Measurements from ENCODE around the gene CACNG4. TPM values are rescaled to one million over a fixed set of nuclear protein-coding genes. Genes with fewer than 3 reads are reported as not detected.

Gene CACNG4
- polyA plus RNA-seq, 6 donors from 2014 or later = not detected

DNA sequence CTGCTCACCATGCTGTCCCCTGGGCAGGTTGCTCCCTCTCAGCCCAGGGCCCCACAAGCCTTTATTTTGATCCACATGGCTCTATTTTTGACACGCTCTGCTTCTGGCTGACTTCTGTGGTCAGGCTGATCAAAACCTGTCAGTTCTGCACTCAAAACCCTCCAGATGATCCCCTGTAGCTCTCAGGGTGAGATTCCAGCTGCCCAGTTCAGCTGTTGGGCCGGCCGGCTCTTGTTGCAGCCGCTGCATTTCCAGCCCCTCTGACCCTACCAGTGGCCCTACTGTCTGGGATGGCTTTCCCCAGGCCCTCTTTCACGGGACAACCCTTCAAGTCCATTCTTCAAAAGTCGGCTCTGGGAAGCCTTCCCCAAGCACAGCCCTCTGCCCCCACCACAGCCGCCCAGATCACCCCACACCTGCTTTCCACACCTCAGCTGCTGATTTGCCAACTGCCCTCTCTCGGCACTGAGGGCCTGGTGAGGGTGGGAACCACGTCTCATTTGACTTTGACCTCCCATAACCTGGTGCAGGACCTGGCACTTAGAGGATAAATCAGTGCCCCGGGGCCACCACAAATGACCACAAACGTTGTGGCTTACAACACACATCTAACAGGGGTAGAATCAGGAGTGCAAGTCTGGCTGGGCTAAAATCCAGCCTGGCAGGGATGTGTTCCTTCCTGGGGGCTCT lies 16.3 kb upstream of the CACNG4 start:
- peaks cover 25 to 63% (median 62%) of the 10 kb centered on the region in 3 donors for H3K27me3 Mint-ChIP-seq

DNA sequence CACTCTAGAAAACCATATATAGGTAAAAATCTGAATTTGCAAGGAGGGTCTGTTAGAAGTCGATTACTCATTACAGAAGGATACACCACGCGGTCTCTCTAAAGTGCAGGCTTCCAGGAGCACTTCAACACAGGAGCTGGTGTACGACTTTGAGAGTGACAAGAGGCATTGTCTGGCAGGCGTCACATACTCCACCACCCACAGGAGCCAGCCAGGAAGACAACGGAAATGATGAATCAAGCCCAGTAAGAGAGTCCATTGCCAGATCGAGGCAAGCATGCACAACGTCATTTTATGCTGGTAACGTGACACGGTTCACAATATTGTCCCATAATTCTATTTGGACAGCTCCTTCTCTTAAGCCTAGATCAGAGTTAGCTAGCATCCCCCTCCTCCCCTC lies 15.0 kb upstream of the CACNG4 start:
- no peak for DNase-seq
- no peak overlapping the region for H3K27ac Mint-ChIP-seq

More for the DNA sequence above, 16.3 kb upstream of the CACNG4 start:
- no peaks in the 10 kb centered on the region for H3K36me3 Mint-ChIP-seq
- peaks cover 0 to 4% (median 2%) of the 10 kb centered on the region in 7 donors for H3K9me3 Mint-ChIP-seq
- peaks cover 5 to 12% (median 8%) of the 10 kb centered on the region in 3 donors for H3K4me1 Mint-ChIP-seq
- DNase-seq = no peak
- no peak for ATAC-seq (ENCODE audit: low read depth in 2 of 2)
- H3K4me3 Mint-ChIP-seq = no peak overlapping the region
- no peak overlapping the region for H3K27ac Mint-ChIP-seq

DNA sequence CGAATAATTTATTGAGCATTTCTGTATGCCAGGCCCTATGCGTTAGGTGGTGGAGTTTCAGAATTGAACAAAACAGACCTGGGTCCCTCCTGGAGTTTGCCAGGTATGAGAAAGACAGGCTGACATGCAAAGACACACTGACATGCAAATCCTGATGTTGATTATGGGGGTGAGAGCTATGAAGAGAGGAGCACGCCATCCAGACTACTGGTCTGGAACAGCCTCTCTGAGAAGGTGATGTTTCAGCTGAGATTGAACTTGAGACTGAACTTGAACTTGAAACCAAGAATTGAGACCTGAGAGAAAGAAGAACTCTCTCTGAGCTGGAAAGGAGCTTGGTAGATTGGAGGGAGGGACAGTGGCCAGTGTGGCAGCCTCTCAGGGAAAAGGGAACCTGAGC lies 14.2 kb upstream of the CACNG4 start:
- H3K27ac Mint-ChIP-seq = no peak overlapping the region
- peaks cover 0 to 8% (median 7%) of the 10 kb centered on the region in 3 donors for H3K4me1 Mint-ChIP-seq
- H3K4me3 Mint-ChIP-seq = no peak overlapping the region
- H3K9me3 Mint-ChIP-seq = no peaks in the 10 kb centered on the region
- H3K36me3 Mint-ChIP-seq = no peaks in the 10 kb centered on the region
- DNase-seq (no peak), ATAC-seq (ENCODE audit: low read depth in 2 of 2) (no peak)
- H3K27me3 Mint-ChIP-seq = peaks cover 13 to 58% (median 50%) of the 10 kb centered on the region in 3 donors

More for the DNA sequence above, 15.0 kb upstream of the CACNG4 start:
- no peaks in the 10 kb centered on the region for H3K9me3 Mint-ChIP-seq
- H3K4me1 Mint-ChIP-seq = peaks cover 2 to 12% (median 8%) of the 10 kb centered on the region in 3 donors
- H3K4me3 Mint-ChIP-seq = no peak overlapping the region
- H3K27me3 Mint-ChIP-seq = peaks cover 14 to 57% (median 53%) of the 10 kb centered on the region in 3 donors
- no peaks in the 10 kb centered on the region for H3K36me3 Mint-ChIP-seq
- no peak for ATAC-seq (ENCODE audit: low read depth in 2 of 2)

DNA sequence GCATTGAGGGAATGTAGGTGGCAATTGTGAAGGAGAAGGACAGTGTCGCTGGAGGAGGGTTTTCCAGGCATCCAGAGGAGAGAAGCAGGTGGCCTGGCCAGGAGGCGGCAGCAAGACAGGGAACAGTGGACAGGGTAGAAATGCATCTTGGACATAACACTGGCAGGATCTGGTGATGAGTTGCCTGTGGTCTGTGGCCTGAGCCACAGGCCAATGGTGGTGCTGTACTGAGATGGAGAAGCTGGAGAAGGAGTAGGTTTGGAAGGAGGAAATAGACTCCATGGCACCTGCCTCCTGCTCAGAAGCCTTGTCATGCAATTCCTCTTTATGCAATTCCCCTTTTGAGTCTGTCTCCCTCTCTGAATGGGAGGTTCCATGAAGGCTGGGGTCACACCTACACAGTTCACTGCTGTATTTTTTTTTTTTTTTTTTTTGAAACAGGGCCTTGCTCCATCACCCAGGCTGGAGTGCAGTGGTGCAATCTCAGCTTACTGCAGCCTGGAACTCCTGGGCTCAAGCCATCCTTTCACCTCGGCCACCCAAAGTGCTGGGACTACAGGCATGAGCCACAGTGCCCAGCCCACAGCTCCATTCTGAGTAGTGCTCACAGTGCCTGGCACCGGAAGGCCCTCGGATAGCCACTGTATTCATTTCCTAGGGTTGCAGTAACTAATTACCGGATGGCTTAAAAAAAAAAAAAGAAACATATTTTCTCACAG lies 13.5 kb upstream of the CACNG4 start:
- Mint-ChIP-seq H3K4me1 (peaks cover 0 to 5% (median under 1%) of the 10 kb centered on the region in 3 donors), H3K27ac (no peak overlapping the region), H3K27me3 (peaks cover 6 to 55% (median 44%) of the 10 kb centered on the region in 3 donors), H3K36me3 (no peaks in the 10 kb centered on the region), H3K9me3 (no peaks in the 10 kb centered on the region), H3K4me3 (no peak overlapping the region)
- ATAC-seq (ENCODE audit: low read depth in 2 of 2) = no peak
- DNase-seq = no peak

DNA sequence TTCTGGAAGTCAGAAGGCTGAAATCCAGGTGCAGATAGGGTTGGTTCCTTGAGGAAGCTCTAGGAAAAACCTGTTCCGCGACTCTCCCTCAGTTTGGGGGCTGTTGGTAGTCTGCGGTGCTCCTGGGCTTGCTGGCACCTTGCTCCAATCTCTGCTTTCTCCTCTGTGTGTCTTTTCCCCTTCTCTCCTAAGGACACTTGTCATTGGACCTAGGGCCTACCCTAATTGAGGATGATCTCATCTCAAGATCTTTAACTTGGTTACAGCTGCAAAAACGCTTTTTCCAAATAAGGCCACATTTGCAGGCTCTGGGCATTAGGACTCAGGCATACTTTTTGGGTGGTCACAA lies 12.9 kb upstream of the CACNG4 start:
- no peak overlapping the region for H3K27ac Mint-ChIP-seq
- DNase-seq (no peak), ATAC-seq (ENCODE audit: low read depth in 2 of 2) (no peak)
- no peaks in the 10 kb centered on the region for H3K4me1 Mint-ChIP-seq
- H3K36me3 Mint-ChIP-seq = no peaks in the 10 kb centered on the region
- H3K27me3 Mint-ChIP-seq = peaks cover under 1 to 50% (median 38%) of the 10 kb centered on the region in 3 donors
- H3K4me3 Mint-ChIP-seq = no peak overlapping the region
- no peaks in the 10 kb centered on the region for H3K9me3 Mint-ChIP-seq

DNA sequence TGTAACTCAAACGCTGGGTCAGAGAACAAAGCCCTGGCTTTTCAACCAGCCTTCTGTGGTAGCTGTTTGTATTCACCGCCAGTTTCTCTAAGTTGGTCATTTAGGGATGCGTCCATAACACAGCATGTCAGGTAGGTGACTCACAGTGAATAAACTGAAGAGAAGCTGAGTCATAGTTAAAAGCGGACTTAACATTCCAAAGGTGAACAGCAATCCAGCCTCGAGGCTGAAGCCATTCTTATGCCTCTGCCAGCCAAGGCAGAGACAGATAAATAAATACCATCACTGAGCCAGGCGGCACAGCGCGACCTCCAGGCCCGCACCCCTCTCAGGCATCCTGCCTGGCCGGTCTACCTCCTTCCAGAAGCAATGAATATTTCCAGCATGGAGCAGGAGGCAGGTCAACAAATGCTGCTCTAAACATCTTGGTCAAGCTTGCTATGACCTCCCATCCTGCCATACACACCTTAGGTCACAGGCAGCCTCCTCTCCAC lies 12.4 kb upstream of the CACNG4 start:
- Mint-ChIP-seq H3K4me1 (no peaks in the 10 kb centered on the region), H3K9me3 (no peaks in the 10 kb centered on the region), H3K4me3 (no peak overlapping the region), H3K27ac (no peak overlapping the region), H3K27me3 (peaks cover 0 to 45% (median 33%) of the 10 kb centered on the region in 3 donors), H3K36me3 (no peaks in the 10 kb centered on the region)
- no peak for ATAC-seq (ENCODE audit: low read depth in 2 of 2)
- DNase-seq = no peak

DNA sequence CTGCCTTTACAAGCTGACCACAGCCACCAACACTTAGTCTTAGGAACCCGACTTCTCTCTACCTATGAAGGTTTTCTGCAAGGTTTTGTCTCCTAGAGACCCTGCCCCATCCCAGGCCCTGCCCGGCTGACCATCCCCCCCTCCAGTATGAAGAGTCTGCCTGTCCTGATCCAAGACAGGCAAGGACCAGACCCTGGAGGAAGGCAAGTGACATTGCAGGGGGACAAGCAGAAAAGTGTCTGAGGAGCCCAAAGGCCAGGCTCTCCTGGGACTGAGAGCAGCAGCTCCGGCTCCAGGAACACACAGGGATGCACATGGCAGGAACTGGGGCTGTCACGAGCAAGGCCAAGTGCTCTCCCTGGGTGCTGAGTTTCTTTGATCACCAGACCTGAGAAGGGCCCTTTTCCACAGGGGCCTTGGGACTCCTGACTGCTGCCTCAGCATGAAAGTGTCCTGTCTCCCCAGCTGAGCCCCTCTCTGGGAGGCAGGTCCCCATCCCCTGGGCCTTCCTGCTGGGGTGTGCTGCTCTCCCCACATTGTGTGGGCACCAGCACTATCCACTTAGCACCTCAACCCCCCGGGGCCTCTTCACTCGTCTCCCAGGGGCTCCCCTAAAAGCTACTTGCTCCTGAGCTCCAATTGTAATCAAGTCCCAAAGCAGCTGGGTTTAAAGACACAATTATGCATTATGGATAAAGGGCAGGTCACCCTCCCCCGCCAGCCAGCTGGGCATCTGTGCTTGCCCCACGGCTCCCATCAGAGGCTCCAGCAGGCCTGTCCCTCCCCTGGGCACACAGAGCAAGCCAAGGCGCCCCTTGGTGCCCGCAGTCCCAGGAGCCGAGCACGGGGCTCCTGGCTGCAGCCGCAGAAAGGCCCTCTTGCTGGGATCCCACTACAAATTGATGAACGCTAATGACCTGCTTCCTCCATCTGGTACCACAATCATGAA lies 11.6 kb upstream of the CACNG4 start:
- Mint-ChIP-seq H3K4me3 (no peak overlapping the region), H3K36me3 (no peaks in the 10 kb centered on the region), H3K27ac (no peak overlapping the region), H3K9me3 (no peaks in the 10 kb centered on the region), H3K27me3 (peaks cover 0 to 41% (median 31%) of the 10 kb centered on the region in 3 donors), H3K4me1 (no peaks in the 10 kb centered on the region)
- ATAC-seq (ENCODE audit: low read depth in 2 of 2) = no peak
- no peak for DNase-seq

DNA sequence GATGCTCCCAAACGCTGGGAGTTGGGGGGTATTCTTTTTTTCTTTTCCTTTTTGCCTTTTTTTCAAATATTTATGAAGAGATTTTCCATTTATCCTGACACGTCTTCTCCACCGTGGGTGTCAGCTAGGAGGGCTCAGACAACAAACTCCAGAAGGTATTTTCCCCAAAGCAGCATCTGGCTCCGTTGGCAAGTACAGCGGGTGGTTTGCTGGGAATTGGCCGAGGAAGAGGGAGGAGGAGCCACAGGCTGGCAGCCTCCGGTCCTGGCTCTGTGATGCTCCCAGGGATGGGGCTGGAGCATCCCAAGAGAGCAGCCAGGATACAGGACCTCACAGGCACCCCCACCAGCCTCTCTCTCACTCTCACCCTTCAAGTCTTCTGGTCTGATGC lies 10.9 kb upstream of the CACNG4 start:
- no peak overlapping the region for H3K4me3 Mint-ChIP-seq
- no peaks in the 10 kb centered on the region for H3K36me3 Mint-ChIP-seq
- H3K4me1 Mint-ChIP-seq = no peaks in the 10 kb centered on the region
- H3K9me3 Mint-ChIP-seq = no peaks in the 10 kb centered on the region
- H3K27me3 Mint-ChIP-seq = peaks cover 0 to 34% (median 27%) of the 10 kb centered on the region in 3 donors
- DNase-seq = no peak
- ATAC-seq (ENCODE audit: low read depth in 2 of 2) = no peak
- no peak overlapping the region for H3K27ac Mint-ChIP-seq

DNA sequence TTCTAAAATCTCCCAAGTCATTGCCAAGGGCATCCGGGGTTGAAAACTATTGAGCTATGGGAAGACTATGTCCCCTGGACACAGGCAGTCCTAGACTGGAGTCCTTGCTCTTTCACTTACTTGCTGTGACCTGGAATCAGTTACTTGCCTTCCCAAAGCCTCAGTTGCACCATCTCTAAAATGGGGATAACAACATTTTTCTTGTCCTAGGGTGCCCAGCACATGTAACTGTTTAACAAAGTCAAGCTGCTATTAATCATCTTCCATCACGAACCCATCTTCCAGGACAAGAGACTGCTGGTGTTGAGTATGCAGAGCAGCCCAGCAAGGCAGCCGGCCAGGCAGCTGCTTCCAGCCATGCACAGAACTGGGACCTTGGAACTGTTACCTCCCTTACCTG lies 9.9 kb upstream of the CACNG4 start:
- Mint-ChIP-seq H3K4me3 (no peak overlapping the region), H3K9me3 (no peaks in the 10 kb centered on the region), H3K4me1 (no peaks in the 10 kb centered on the region), H3K27me3 (peaks cover 6 to 32% (median 17%) of the 10 kb centered on the region in 3 donors), H3K36me3 (no peaks in the 10 kb centered on the region), H3K27ac (no peak overlapping the region)
- no peak for ATAC-seq (ENCODE audit: low read depth in 2 of 2)
- DNase-seq = no peak

DNA sequence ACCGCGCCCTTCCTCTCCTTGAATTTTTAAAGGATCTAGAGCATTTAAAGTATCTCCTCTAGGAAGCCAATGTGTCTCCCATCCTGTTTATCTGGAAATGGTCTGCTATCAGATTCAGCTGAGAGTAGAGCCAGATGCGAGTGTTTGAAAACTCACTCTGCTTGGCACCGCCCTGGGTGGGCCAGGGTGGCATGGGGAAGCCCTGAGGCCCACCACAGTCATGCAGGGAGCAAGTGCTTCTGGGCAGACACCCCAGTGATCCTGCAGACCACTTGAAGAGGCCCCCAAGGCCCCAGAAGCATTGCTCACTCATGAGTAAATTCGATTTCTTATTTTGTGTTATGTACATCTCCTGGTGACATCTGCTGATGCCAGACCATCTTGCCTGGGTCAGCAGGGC lies 8.7 kb upstream of the CACNG4 start:
- DNase-seq = no peak
- Mint-ChIP-seq H3K4me1 (no peaks in the 10 kb centered on the region), H3K4me3 (no peak overlapping the region), H3K9me3 (no peaks in the 10 kb centered on the region), H3K27ac (no peak overlapping the region), H3K36me3 (no peaks in the 10 kb centered on the region), H3K27me3 (peaks cover 10 to 30% (median 15%) of the 10 kb centered on the region in 3 donors)
- ATAC-seq (ENCODE audit: low read depth in 2 of 2) = no peak

DNA sequence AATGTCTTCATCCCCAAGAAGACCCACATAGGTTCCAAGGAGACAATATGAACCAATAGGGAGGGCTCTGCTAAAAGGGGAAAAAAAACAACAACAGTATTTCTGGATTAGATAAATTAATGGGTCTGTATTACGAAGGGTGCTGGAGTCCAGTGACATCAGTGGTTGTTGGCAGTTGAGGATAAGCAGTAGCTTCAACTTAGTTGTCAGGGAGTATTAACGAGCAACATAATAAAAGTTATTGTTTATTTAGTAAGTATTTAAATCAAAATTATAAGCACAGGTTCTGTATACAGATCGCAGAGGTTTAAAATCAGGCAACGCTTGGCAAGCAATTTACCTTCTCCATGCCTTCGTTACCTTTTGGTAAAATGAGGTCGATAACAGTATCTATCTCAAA lies 7.6 kb upstream of the CACNG4 start:
- Mint-ChIP-seq H3K27me3 (peaks cover 10 to 33% (median 12%) of the 10 kb centered on the region in 3 donors), H3K36me3 (no peaks in the 10 kb centered on the region), H3K9me3 (no peaks in the 10 kb centered on the region), H3K27ac (no peak overlapping the region), H3K4me1 (no peaks in the 10 kb centered on the region), H3K4me3 (no peak overlapping the region)
- DNase-seq (no peak), ATAC-seq (ENCODE audit: low read depth in 2 of 2) (no peak)

DNA sequence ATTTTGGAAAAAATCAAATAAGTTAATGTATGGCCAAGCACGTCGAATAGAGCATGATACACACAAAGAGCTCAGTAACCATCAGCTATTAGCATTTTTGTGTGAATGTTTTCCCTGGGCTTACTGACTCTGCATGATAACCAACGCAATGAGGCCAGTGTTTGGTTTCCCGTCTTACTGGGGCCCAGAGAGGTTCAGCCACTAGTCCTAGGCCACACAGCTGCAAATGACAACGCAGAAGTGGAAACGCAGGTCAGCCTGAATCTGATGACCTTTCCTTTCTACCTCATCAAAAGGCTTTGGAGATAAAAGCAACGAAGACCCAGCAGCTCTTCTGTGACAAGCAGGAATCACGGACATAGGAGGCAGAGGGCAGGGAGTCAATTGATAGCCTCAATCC lies 7.2 kb upstream of the CACNG4 start:
- Mint-ChIP-seq H3K4me1 (no peaks in the 10 kb centered on the region), H3K27me3 (peaks cover 13 to 37% (median 16%) of the 10 kb centered on the region in 3 donors), H3K36me3 (no peaks in the 10 kb centered on the region), H3K27ac (no peak overlapping the region), H3K4me3 (no peak overlapping the region), H3K9me3 (no peaks in the 10 kb centered on the region)
- no peak for DNase-seq
- no peak for ATAC-seq (ENCODE audit: low read depth in 2 of 2)

DNA sequence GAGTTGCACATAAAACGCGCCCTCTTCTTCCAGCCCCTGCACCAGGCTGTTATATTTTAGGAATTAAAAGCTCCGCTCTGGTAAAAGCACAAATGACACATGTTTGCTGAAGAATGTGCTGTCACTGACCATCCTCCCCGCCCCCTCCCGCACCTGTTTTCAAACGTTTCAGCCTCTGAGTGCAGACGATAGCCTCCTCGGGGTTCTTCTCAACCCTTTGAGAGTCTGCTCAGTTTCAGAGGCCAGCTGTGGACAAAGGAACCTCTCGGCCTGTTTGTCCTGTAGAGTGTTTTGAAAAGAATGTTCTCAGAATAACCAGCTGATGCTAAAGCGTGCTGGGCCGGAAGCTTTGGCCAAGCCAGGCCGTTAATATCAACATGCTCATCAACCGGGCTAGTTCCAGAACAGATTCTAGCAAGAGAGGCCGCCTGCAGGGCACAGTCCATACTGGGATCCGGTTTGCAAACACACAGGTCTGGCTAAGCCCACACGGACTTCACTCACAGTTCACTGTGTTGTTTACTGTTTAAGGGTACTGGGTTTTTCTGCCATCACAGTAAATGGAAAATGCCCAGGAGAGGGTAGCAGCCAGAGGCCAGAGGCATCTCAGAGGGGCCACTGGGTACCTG lies 6.4 kb upstream of the CACNG4 start:
- peaks cover 20 to 44% (median 23%) of the 10 kb centered on the region in 3 donors for H3K27me3 Mint-ChIP-seq
- H3K4me3 Mint-ChIP-seq = no peak overlapping the region
- H3K27ac Mint-ChIP-seq = no peak overlapping the region
- H3K36me3 Mint-ChIP-seq = no peaks in the 10 kb centered on the region
- ATAC-seq (ENCODE audit: low read depth in 2 of 2) (no peak), DNase-seq (no peak)
- H3K9me3 Mint-ChIP-seq = peaks cover 0 to 4% (median 0%) of the 10 kb centered on the region in 7 donors
- no peaks in the 10 kb centered on the region for H3K4me1 Mint-ChIP-seq
